ENCODE results near the gene ZBTB17.
"Not testable (repeated sequence)": the region's sequence is repeated elsewhere in the genome, so short reads cannot be mapped to it uniquely, and the experiment has no call there.

ZBTB17 gene

DNA sequence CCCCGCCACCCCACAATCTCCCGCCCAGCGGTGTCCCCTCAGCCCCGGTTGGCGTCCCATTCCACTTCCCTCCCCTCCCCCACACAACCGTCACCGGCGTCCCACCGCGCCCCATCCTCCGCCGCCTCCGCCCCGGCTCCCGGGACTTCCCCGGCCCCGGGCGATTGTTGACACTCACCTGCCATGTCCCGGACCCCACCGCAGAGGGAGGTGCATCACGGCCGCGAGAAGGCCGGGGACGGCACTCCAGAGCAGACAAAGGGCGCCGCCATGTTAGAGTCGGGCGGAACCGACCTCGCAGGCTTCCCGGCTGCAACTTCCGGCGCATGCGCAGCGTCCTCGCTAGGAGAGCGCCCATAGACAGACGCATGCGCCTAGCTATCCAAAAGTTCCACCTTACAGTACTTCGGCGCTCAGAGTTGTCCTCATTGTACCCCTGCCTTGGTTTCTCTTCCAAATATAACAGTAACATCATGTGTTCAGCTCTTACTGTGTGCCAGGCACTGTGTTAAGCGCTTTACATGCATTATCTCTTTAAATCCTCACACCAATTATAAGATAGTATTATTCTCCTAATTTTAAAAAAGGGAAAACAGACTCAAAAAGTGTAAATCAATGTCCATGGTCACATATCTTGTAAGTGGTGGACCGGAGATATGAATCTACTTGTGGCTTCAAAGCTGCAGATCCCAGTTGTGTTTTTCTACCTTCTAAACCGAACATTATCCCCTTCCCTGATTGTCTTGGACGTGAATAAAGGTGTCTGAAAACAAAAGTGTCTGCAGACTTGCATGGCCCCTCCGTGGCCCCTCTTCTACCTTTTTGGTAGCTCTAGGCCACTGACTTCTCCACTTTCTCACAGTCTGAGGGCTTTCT lies at the start of gene ZBTB17:
TSS of gene ZBTB17 (minus strand) at position 297 of the 876 bp plus-strand sequence. CDS start 27,606 bp downstream, outside the sequence.
- DNase-seq (ENCODE audit: low spot score): peak; percentile 94

DNA sequence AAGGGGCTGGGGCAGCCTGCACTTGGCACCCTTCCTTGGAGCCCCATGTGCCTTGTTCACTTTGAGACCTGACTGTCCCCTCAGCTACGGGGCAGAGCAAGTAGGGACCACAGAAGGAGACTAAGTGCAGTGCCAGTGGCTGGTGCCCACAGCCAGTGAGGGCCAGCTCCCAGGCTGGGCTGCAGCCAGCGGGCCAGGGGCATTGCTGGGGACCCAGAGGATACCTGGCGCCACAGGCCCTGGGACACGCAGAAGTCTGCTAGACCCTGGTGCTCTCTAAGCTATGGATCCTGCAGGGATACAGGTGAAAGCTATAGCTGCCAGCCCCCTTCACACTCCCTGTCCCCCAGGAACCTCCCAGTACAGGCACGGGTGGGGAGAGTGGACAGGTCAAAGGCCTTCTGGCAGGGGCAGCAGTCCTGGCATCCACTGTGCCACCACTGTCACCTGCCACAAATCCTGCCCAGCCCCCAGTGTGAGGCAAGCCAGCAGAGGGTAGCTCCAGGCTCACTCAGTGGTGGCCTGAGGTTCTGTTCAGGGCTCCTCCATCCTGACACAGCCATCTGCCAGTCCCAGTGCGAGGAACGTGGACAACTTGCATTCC lies 47.3 kb upstream of the ZBTB17 start:
- no peak for DNase-seq (ENCODE audit: low spot score)

DNA sequence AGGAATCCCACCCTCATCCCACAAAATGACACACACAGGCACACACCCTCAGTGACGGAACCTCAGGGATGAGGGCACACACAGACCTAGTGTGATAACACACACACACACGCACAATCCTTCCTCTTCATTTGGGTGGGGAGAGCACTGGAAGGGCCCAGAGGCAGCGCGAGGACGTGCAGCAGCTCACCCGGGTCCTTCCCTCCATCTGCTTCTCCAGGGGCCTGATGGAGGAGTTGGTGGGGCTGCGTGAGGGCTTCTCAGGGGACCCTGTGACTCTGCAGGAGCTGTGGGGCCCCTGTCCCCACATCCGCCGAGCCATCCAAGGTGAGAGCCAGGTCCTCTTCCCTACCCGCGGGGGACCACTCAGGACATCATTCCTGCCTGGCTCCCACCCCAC lies 46.5 kb upstream of the ZBTB17 start:
- DNase-seq (ENCODE audit: low spot score): no peak

DNA sequence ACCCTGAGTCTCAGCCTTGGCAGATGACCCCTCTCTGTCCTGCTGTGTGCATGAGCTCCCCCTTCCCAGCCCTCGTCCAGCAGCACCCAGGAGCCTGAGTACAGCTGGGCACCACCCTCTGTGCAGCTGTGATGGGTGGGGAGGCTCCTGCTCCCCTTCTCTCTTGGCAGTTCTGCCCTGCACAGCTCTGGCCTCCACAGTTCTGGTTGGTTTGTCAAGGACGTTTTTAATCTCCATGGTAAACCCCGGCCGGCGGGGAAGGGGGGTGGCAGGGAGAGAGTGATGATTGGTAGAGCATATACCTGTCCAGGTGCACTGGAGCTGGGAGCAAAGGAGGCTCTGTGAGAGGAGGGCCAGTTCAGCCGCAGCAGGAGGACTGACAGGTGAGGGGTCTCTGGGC lies 45.8 kb upstream of the ZBTB17 start, which contains the start of gene CLCNKA:
TSS of gene CLCNKA (plus strand) at position 356 of the 400 bp plus-strand sequence. CDS start 584 bp downstream, outside the sequence.
- no peak for DNase-seq (ENCODE audit: low spot score)

DNA sequence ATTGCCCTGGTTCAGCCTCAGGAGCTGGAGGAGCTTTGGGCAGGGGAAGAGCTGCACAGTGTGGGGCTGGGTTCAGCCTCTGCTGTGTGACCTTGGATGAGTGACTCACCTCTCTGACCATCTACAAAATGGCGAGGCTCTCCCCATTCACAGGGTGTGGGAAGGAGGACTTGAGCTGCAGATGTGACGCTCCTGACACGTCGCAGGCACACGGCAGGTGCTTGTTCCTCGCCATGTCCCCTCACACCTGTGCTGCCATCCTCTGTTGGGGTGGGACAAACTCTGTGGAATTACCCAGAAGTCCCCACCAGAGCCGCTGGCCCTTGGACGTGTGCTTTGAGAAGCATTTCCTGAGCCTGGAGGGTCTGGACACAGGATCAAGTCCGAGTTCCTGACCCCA lies 45.0 kb upstream of the ZBTB17 start:
- DNase-seq (ENCODE audit: low spot score): not testable (repeated sequence)

DNA sequence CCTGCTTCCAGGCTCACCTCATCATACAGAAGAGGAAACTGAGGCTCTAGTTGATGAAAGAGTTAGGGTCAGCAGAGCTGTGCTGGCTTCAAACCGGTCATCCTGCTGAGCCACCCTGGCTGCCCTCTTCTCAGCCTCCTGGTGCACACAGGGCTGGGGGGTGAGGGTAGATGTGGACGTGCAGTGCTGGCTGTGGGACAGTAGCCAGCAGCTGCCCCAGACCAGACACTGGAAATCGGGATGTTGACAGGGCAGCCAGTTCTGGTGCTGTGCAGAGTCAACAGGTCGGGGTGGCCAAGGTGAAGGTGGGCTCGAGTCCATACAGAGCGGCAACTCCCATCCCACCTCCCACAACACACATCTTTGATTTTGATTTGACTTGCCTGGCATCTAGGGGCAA lies 44.4 kb upstream of the ZBTB17 start:
- DNase-seq (ENCODE audit: low spot score): no peak

DNA sequence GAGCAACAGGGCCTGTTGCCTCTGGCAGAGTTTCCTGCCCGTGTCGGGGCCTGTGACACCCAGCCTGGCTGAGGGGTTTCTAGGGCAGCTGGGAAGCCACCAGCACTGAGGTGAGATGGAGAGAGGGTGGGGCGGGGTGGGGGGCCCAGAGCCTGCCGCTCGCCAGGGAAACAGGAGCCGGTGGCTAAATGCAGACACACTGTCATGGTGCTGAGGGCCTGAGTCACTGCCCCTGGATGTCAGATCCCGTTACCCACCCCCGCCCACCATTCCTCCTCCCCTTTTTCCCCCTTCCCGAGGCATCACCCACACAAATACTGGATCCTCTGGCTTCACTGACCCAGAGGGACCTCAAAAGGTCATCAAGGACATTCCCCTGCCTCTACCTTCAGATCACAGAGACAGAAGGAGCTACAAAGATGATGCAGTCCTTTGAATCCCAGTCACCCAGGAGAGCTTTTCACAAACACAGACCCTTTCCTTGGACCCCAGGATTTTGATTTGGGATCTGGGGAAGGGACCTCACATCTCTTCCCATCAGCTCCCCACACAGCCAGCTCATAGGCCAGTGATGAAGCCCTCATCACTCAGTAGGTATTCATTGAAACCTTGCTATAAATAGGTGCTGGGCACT lies 43.9 kb upstream of the ZBTB17 start:
- no peak for DNase-seq (ENCODE audit: low spot score)

DNA sequence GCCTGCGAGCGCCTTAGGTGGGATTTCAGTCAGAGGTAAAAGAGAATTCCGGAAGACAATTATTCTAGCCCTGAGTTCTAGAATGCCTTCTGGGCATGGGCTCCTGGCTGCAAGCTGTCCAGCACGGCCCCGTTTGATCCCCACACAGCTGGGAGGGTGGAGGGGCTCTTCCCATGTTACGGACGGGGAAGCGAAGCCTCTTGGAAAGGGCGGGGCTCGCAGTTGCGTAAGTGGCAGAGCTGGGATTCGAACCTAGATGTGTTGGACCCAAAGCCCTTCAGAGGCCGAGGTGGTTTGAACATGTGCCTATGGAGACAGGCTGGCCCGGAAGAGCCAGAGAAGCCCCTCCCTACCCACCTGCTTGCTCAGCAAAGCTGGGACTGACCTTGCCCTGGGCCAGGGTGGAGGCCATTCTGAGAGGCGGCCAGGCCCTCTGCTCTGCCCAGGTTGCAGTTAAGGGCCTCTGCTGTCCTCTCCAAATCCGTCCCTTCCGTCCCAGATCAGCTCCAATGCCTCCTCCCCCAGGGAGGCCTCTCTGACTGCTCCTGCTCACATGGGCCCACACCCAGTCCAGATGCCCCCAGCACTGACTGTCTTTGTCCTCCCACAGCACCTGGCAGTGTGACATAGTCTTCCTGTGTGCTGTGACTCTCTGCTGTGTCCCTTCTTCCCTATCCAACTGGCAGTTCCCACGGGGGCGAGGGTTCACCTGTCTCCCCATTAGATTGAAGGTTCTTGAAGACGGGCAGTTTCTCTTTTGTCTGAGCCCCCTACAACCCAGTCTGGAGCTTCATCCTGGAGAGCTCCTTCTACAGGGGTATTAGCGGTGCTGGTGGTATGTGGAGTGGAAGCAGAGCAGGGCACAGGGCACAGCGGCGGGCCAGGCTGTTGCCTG lies 43.1 kb upstream of the ZBTB17 start:
- DNase-seq (ENCODE audit: low spot score): no peak

DNA sequence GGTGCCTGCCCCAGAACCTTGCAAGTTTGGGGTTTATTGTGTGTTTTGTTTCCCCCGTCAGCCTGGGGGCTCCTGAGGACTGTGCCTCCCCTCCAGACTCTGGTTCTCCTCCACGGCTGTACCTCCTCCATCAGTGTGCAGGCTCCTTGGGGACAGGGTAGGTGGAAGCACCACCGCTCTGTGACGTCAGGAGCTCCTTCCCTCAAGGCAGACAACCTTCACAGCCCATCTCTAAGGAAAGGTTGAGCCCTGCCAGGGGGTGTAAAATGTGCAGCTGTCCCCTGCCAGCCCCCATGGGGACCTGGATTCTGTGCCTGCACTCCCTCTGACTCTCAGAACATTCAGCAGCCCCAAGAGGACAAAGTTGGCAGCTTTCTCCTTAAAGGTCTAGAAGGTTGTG lies 42.4 kb upstream of the ZBTB17 start:
- no peak for DNase-seq (ENCODE audit: low spot score)

DNA sequence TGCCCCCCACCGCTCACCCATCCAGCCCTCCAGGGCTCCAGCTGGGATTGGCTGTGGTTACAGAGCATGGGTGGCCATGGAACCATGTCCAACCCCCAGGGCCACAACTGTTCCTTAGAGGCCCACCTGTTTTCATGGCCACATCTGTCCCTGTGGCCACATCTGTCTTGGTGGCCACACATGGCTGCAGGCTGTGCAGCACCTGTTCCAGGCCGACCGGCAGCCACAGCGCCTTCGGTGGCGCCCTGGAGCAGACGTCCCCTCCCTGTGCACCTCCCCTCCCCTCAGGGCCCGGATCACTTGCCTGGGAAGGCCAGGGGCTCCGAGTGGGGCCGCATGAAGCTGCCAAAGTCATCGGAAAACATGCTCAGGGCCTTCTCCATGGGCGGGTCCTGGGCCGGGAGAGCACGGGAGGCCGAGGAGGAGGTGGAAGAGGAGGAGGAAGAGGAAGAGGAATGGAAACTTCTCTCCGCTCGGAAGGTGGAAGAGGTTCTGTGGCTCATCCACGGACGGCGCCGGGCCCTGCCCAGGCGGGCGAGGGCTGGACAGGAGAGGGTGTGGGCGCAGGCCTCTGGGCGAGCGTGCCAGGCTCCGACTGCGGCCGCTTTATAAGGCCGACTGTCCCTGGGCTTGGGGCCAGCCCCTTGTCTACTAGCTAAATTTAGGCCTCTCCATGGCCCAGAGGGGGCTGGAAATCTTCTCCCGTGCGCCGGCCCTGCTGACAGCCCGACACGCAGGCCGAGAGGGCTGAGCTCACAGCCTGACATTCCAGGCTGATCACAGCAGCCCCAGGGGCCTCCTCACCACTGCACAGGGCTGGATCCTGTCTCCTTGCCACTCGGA lies 41.8 kb upstream of the ZBTB17 start, which contains the start of gene HSPB7:
TSS of gene HSPB7 (minus strand) at position 583 of the 843 bp plus-strand sequence. CDS start at position 503, 80 bp downstream.
- DNase-seq (ENCODE audit: low spot score): no peak

DNA sequence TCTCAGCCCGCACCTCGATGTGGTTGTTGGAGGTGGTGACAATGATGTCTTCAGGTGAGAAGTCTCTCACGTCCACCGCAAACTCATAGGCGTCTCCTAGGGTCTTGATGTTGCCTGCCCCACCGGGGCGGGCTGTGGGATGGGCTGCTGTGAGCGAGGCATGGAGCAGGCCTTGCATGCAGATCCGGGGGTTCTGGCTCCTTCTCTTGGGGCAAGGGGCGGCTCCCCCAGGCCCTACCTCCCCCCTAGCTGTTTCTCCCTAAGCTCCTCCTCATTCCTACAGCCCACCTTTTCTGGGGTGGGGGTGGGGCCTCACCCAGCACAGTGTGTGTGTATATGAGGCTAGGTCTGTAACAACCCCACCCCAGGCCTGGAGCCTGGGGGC lies 41.2 kb upstream of the ZBTB17 start:
- no peak for DNase-seq (ENCODE audit: low spot score)

DNA sequence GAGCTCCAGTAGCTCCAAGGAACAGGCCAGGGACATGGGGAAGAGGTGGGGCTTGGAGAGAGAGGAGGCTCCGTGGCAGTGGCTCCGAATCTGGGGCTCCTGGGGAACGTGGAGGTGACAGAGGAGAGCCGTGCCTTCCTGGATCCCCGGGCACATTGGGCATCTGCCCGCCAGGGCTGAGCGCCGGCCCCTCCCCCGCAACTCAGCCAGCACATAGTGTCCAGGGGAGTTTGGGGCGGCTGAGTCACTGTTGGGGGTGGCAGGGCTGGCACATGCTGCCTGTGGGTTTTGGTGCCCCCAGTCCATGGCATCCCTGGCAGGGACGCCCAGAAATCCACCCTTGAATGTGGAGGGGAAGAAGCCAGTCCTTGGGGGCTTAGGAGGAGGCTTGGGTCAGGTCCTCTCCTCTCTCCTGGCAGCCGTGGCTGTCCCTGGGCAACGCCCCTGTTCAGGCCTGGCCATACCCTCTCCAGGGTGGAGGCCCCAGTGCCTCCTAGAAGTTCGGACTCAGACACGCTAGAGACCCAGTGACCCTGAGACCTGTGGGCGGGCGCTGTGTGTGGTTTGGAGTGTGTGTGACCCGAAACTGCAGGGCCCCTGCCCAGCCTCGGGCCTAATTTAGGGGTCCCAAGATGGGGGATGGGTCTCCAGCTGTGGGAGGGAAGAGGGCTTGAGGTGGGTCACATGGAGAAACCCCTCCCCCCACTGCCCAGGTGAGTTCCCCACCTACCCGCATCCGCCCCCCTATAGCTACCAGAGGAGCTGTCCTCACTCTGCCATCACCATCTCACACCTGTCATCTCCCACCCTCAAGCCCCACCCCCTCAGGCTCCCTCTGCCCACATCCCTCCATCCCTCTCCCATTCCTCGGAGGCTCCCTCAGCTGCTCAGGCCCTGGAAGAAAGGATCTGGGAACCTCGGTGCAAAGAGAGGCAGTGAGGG lies 40.3 kb upstream of the ZBTB17 start:
- DNase-seq (ENCODE audit: low spot score): no peak

DNA sequence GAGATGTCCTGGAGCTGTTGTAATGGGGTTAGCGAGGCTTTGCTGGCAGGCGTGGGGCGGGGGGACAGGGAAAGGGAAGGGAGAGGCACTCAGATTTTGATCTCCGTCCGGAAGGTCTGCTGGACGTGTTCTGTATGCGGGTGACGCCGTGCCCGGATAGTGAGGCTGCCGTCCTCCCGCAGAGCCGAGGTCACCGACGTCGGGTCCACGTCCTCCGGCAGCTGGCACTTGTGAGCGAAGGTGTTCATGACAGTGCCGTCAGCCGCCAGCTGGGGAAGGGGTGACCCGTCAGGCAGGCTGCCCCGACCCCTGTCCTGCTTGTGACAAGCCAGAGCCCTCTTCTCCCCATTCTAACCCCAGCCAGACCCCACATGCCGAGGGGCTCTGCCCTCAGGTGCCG lies 39.6 kb upstream of the ZBTB17 start:
- no peak for DNase-seq (ENCODE audit: low spot score)

DNA sequence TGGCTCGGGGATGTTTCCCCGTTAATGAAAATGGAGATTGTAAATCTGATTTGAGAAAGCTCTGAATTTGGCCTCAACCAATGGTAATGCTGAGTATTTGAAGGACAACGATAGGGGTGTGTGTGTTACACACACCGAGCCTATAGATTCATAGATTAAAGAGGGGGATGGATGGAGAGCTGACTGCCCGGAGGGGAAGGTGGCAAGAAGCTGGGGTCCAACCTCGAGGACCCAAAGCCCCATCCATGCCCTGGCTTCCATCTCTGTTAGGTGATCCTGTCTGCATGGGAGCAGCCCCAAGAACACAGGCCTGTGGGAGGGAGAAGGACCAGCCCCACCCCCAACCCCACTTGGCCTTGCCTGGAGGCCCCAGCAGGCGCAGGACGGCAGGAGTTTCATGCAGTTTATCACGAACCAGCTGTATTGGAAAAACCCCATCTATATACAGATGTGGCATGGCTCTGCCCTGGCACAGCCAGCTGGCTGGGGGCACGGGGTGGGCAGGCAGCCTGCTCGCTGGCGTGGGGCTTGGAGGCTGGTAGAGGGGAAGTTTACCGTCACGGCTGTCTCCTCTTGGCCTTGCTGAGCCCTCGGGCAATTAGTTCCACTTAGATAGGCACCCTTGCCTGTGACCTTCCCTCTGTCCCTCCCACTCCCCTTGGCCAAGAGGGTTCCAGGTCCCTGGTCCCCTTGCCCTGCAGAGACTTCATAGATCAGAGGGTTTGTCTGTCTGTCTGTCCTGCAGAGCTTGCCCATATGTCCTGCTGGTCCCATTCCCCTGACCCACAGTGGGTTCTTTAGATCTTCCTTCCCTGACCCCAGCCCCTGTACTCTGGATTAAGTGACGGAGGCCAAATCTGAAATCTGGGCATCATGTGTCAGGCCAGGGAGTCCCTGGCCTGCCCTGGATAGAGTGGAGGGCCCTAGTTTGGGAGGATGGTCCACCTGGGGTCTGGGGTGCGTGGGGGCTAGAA lies 38.9 kb upstream of the ZBTB17 start:
- DNase-seq (ENCODE audit: low spot score): no peak

DNA sequence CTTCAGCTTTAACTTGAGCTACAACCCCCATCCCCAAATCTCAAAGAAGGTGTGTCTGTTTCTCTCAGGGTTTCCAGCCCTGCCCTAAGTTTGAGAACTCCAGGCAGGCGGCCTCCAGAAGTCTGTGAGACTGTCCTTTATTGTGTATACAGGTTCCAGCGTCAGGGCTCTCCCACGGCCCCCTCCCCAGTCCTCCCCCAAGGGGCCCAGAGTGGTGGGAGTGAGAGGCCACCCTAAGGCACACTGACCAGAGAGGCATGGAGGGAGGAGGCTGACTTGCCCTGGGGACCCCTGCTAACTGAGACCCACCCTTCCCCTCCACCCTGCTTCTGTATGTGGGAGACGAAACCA lies 38.0 kb upstream of the ZBTB17 start:
- no peak for DNase-seq (ENCODE audit: low spot score)

DNA sequence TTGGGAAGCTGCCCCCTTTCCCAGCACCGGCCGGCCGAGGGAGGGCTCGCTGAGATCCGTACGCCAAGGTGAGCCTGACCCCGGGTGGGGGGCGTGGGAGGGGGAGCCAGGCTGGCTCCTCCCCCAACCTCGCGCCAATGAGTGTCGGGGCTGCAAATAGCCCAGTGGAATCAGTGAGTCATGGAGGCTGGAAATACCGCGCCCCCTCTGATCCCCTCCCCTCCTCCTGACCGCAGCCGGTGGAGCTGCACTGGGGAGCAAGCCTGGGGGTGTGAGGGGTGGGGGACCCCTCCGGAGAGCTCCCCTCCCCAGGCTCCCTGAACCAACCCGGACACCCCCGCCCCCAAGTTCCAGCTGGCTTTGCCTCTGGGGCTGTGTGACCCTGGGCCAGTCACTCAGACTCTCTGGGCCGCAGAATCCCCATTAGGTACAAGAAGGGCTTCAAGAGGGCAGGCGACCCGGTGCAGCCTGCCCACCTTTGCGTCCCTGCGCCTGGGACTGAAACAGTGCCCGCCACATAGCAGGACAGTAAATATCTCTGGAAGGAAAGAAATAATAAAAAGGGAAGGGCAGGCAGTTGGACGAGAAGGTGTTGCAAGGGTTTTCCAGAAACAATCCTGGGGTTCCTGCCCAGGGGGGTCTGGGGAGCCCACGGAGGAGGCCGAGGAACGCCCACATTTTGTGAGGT lies 37.5 kb upstream of the ZBTB17 start:
- DNase-seq (ENCODE audit: low spot score): peak; percentile 35

DNA sequence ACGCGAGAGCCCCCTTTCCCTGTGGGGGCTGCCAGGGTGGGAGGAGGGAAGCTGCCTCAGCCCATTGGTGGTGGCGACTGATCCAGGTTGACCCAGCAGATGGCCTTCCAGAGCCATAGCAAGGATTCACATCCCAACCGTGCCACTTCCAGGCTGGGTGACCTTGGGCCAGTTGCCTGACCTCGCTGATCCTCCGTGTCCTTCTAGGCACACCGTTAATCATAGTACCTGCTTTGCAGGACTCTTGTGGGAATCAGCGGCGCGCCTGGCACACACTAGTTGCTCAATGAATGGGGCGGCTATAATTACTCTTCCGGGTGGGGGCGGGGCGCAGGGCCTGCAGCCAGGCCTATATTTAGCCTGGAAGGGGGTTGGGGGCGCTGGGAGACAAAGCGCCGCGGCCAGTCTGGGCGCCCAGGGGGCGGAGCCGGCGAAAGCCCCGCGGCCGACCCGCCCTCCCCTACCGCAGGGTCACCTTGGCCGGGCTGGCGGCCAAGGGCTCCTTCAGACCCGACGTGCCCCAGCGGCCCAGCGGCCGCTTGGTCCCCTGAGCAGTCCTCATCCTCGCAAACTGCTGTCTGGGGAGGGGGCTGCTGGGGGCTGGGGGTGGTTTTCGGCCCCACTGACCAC lies 36.8 kb upstream of the ZBTB17 start:
- DNase-seq (ENCODE audit: low spot score): peak; percentile 34
